HG02610 (cell line): Measurements from ENCODE around the gene RNF212.
"Not testable (repeated sequence)": the region's sequence is repeated elsewhere in the genome, so short reads cannot be mapped to it uniquely, and the experiment has no call there.

Source experiments
- ATAC-seq: cut with Tn5 transposase; IDR thresholded peaks from one replicate; pipeline ENCODE4 v1.9.1; 2021; ENCODE audit warnings: mild to moderate bottlenecking, moderate library complexity; ENCODE audit not compliant: unreplicated experiment

The RNF212 gene

GRCh38 chr4:1072830-1073446 lies 40.4 kb downstream of the RNF212 start:
- ATAC-seq: no peak

- no peak for ATAC-seq
Measured at GRCh38 chr4:1069394-1069793, 44.0 kb downstream of the RNF212 start.

- no peak for ATAC-seq
Measured at GRCh38 chr4:1065732-1066131, 47.6 kb downstream of the RNF212 start.

GRCh38 chr4:1062419-1062818 lies 50.9 kb downstream of the RNF212 start:
- no peak for ATAC-seq

- no peak for ATAC-seq
Measured at GRCh38 chr4:1061760-1062159, 51.6 kb downstream of the RNF212 start.

- ATAC-seq: no peak
Measured at GRCh38 chr4:1061056-1061700, 52.2 kb downstream of the RNF212 start.

- ATAC-seq: no peak
Measured at GRCh38 chr4:1060621-1061020, 52.7 kb downstream of the RNF212 start.

- no peak for ATAC-seq
Measured at GRCh38 chr4:1060121-1060520, 53.2 kb downstream of the RNF212 start.

- ATAC-seq: no peak
Measured at GRCh38 chr4:1058997-1059665, 54.2 kb downstream of the RNF212 start.

- ATAC-seq: no peak
Measured at GRCh38 chr4:1058198-1058996, 55.0 kb downstream of the RNF212 start.

- ATAC-seq: no peak
Measured at GRCh38 chr4:1057403-1057745, 56.0 kb downstream of the RNF212 start.

GRCh38 chr4:1056671-1057402 lies 56.5 kb downstream of the RNF212 start:
- no peak for ATAC-seq

- no peak for ATAC-seq
Measured at GRCh38 chr4:1055721-1056590, 57.4 kb downstream of the RNF212 start.

GRCh38 chr4:1055243-1055701 lies 58.1 kb downstream of the RNF212 start:
- ATAC-seq: not testable (repeated sequence)

- not testable (repeated sequence) for ATAC-seq
Measured at GRCh38 chr4:1054696-1055242, 58.6 kb downstream of the RNF212 start.

GRCh38 chr4:1053891-1054290 lies 59.5 kb downstream of the RNF212 start:
- not testable (repeated sequence) for ATAC-seq

GRCh38 chr4:1053080-1053661 lies 60.2 kb downstream of the RNF212 start:
- ATAC-seq: no peak

GRCh38 chr4:1052231-1052671 lies 61.1 kb downstream of the RNF212 start:
- ATAC-seq: no peak

GRCh38 chr4:1051472-1051871 lies 61.9 kb downstream of the RNF212 start:
- ATAC-seq: no peak
